WERI-Rb-1 (cell line): Measurements from ENCODE around the gene MTCH2.
"Not testable (repeated sequence)": the region's sequence is repeated elsewhere in the genome, so short reads cannot be mapped to it uniquely, and the experiment has no call there.

Experiments used
- DNase-seq: peaks from one replicate; pipeline ENCODE4 v3.0.0-alpha.2; 2020
- H3K27ac ChIP-seq: fragments of 250-450 bp; sonication (Bioruptor Pico); 2 replicates; pipeline ENCODE4 v1.5.1; 2020; ENCODE audit warnings: mild to moderate bottlenecking, moderate library complexity
- H3K27me3 ChIP-seq: fragments of 250-450 bp; sonication (Bioruptor Pico); 2 replicates; pipeline ENCODE4 v1.5.1; 2021; ENCODE audit warnings: mild to moderate bottlenecking, low read depth, moderate library complexity; ENCODE audit not compliant: insufficient read depth, severe bottlenecking
- H3K36me3 ChIP-seq: fragments of 250-450 bp; sonication (Bioruptor Pico); 2 replicates; pipeline ENCODE4 v1.5.1; 2020; ENCODE audit warnings: mild to moderate bottlenecking, moderate library complexity
- H3K4me3 ChIP-seq: 2 replicates; pipeline ENCODE4 v1.5.1; 2011; ENCODE audit warnings: low read depth, mild to moderate bottlenecking, control low read depth, low read length
- H3K9me3 ChIP-seq: fragments of 250-450 bp; sonication (Bioruptor Pico); 2 replicates; pipeline ENCODE4 v1.5.1; 2021; ENCODE audit warnings: mild to moderate bottlenecking, moderate library complexity; ENCODE audit not compliant: severe bottlenecking
- CTCF ChIP-seq: IDR thresholded peaks from 2 replicates; pipeline ENCODE4 v1.5.1; 2011; ENCODE audit warnings: low read depth, mild to moderate bottlenecking, control low read depth, inconsistent platforms, low read length

Gene MTCH2

GRCh38 chr11:47667135-47667534 is 24.8 kb upstream of the MTCH2 start:
- Histone ChIP-seq H3K9me3 (no peaks in the 10 kb centered on the region), H3K4me3 (no peak overlapping the region), H3K27me3 (no peaks in the 10 kb centered on the region), H3K36me3 (no peaks in the 10 kb centered on the region), H3K27ac (no peak overlapping the region)
- TF ChIP-seq CTCF, result no peak
- no peak for DNase-seq

GRCh38 chr11:47664936-47665335 is 22.6 kb upstream of the MTCH2 start:
- not testable (repeated sequence) for H3K27me3 ChIP-seq, H3K9me3 ChIP-seq, H3K4me3 ChIP-seq, H3K27ac ChIP-seq, H3K36me3 ChIP-seq, DNase-seq

GRCh38 chr11:47661245-47661644 is 18.9 kb upstream of the MTCH2 start:
- Histone ChIP-seq H3K27me3 (no peaks in the 10 kb centered on the region), H3K9me3 (no peaks in the 10 kb centered on the region), H3K27ac (no peak overlapping the region), H3K36me3 (no peaks in the 10 kb centered on the region), H3K4me3 (no peak overlapping the region)
- no peak for TF ChIP-seq CTCF
- no peak for DNase-seq

GRCh38 chr11:47659276-47659675 is 16.9 kb upstream of the MTCH2 start:
- H3K4me3 ChIP-seq, result no peak overlapping the region
- no peak overlapping the region for H3K27ac ChIP-seq
- no peaks in the 10 kb centered on the region for H3K36me3 ChIP-seq
- no peak for DNase-seq
- TF ChIP-seq CTCF, result no peak
- no peaks in the 10 kb centered on the region for H3K27me3 ChIP-seq
- H3K9me3 ChIP-seq, result no peaks in the 10 kb centered on the region

GRCh38 chr11:47656260-47656885 is 14.0 kb upstream of the MTCH2 start:
- Histone ChIP-seq H3K27ac (no peak overlapping the region), H3K27me3 (no peaks in the 10 kb centered on the region), H3K9me3 (peaks cover 6% of the 10 kb centered on the region), H3K36me3 (no peaks in the 10 kb centered on the region), H3K4me3 (no peak overlapping the region)
- no peak for DNase-seq
- TF ChIP-seq CTCF, result no peak

GRCh38 chr11:47651818-47652469 is 9.6 kb upstream of the MTCH2 start:
- Histone ChIP-seq H3K36me3 (no peaks in the 10 kb centered on the region), H3K9me3 (peaks cover 7% of the 10 kb centered on the region), H3K4me3 (no peak overlapping the region), H3K27ac (no peak overlapping the region), H3K27me3 (no peaks in the 10 kb centered on the region)
- no peak for DNase-seq
- no peak for TF ChIP-seq CTCF
